ENCODE data around the gene EIF3I. TPM values are rescaled to one million over a fixed set of nuclear protein-coding genes. Genes with fewer than 3 reads are reported as not detected.

Gene EIF3I
- 100 to 1,000 TPM; 161 to 172 TPM for total RNA-seq

DNA sequence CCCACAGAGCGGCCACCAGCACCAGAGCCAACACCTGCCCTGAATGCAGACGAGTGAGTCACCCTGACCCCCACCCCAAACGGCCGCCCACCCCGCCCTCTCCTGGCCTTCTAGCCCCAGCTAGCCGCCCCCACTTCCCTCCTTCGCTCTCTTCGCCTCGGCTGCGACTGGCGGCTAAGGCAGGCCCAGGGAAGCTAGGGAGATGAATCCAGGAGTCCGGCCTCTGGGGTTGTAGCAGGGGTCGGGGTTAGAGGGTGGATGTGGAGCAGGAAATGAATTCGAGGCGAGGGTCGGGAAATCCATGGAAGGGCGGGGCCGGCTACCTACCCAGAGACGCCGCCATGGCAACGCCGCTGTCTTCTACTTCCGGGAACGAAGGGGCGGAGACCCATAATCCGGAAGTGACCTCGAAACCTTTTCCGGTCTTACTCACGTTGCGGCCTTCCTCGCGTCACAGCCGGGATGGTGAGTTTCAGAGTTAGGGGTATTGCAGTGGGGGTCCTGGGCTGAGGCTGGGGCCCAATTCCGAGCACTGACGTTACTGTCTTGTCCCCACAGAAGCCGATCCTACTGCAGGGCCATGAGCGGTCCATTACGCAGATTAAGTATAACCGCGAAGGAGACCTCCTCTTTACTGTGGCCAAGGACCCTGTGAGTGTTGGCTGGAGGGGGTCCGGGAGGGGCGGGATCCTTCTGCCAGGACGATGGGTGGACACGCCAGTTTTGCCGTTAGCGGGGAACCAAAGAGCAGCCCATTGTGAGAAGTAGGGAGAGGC is at the start of gene EIF3I, which contains the start of gene TMEM234:
Gene EIF3I, plus strand, starts transcription at position 428 of the 776 bp plus-strand sequence. Its CDS starts 35 bp downstream, at position 463.
Gene TMEM234, minus strand, starts transcription at position 374 of the 776 bp plus-strand sequence. Its CDS starts 31 bp downstream, at position 343.
- Mint-ChIP-seq H3K9me3 (no peaks in the 10 kb centered on the region), H3K27ac (peak within 1 kb of the TSS; percentile 94), H3K36me3 (ENCODE audit: low read depth) (peaks cover 28% of the 10 kb centered on the region), H3K4me1 (peaks cover 46% of the 10 kb centered on the region), H3K4me3 (peak within 1 kb of the TSS; percentile 97), H3K27me3 (no peaks in the 10 kb centered on the region)
- peak; percentile 93 for DNase-seq
- ChIA-PET POLR2A (interaction anchor here (0.8 to 3.5 kb wide), 12 partner anchors 17 to 126 kb away, joined by 3 to 14 read pairs (median 6); partner anchors contain the start of genes IQCC, LCK and TXLNA), CTCF (interaction anchor here (1.4 to 3.8 kb wide), 2 partner anchors 19 to 27 kb away, joined by 6 to 25 read pairs; partner anchors contain the start of gene LCK)

DNA sequence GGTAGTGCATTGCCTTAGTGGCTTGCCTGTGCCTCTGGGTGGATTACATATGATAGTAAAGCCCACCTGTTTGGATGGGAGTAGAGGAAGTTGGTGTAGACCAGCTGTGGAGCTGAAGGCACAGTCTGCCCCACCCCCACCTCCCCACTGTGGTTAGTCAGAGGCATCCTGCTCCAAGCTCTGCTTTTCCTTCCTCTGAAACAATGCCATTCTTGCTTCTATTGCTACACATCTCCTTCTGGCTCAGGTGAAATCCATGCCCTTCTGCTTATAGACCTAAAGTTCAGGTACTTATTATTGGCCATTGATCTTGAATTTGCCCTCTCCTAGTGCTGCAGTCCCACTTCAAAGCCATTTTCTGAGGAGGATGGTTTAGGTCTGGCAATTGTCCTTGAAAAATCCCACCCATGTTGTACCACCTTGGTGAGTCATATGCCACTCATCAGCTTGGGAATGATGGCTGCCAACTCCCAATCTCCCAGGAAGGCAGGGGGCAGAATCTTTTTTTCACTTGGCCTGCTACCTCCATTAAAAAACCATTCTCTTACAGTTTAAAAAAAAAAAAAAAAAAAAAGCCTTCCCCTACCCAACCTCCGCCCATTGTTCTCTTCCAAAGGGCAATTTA is 49.5 kb upstream of the EIF3I start:
- CTCF ChIA-PET: interaction anchor here (0.6 to 1.3 kb wide), 4 partner anchors 64 to 899 kb away, joined by 3 read pairs; partner anchors contain the start of gene FAM167B
- DNase-seq: no peak
- POLR2A ChIA-PET: no interaction called here
- Mint-ChIP-seq H3K36me3 (ENCODE audit: low read depth) (peaks cover 48% of the 10 kb centered on the region), H3K27me3 (no peaks in the 10 kb centered on the region), H3K9me3 (no peaks in the 10 kb centered on the region), H3K4me1 (peaks cover 12% of the 10 kb centered on the region), H3K27ac (peak overlapping the region; percentile 14), H3K4me3 (no peak overlapping the region)

DNA sequence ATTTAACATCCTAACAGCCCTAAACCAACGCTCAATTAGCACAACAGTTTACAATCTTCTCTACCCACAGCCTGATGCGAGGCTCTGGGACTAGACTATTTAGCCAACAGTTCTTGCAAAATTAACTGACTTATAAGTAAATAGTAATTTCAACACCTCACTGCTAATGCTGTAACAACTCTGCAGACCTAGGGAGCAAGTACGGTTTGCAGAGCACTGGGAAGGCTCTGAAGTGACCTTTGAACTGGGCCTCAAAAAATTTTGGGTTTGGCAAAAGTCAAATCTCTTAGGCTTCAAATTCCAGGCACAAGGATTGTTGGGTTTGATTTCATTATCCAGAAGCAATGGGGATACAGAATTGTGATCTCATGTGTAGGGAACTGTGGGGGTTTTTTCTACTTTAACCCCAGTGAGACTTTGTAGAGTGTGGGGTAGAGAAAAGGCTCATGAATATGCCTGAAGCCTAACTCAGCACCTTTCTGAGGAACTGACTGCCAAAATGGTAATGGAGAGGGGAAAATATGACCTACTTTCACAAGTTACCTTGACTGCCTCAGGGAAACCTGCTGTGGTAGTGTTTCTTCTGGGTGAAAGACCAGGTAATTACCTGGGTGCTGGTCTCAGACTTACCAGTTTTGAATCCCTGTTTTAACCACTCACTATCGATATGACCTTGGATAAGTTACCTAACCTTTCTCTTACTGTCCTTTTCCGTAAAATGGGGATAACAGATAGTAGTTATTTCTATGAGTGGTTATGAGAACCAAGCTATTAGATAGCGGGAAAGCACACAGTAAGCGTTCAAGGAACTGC is 43.6 kb upstream of the EIF3I start:
- peak overlapping the region; percentile 88 for H3K4me3 Mint-ChIP-seq
- H3K36me3 Mint-ChIP-seq (ENCODE audit: low read depth): peaks cover 39% of the 10 kb centered on the region
- no peaks in the 10 kb centered on the region for H3K27me3 Mint-ChIP-seq
- H3K4me1 Mint-ChIP-seq: peaks cover 33% of the 10 kb centered on the region
- ChIA-PET CTCF (interaction anchor here (0.7 to 3.5 kb wide), 4 partner anchors 38 to 112 kb away, joined by 3 to 15 read pairs (median 12); partner anchors contain the start of gene KPNA6), POLR2A (interaction anchor here (0.7 to 8.1 kb wide), 16 partner anchors 19 to 165 kb away, joined by 3 to 109 read pairs (median 8); partner anchors contain the start of genes CCDC28B, HDAC1, IQCC and KHDRBS1)
- H3K27ac Mint-ChIP-seq: peak overlapping the region; percentile 96
- H3K9me3 Mint-ChIP-seq: no peaks in the 10 kb centered on the region
- DNase-seq: no peak

DNA sequence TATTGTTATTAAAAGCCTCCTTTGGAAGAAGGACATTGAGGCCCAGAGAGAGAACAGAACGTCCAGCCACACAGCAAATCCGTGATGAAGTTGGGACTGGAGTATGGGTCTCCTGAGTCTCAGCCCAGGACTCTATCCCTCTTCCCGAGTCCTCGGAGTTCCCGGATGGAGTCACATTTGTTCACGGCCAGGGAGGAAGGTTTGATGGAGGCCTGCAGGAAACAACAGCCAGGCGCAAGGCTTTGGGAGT is 43.1 kb upstream of the EIF3I start:
- Mint-ChIP-seq H3K27me3 (no peaks in the 10 kb centered on the region), H3K9me3 (no peaks in the 10 kb centered on the region), H3K36me3 (ENCODE audit: low read depth) (peaks cover 43% of the 10 kb centered on the region), H3K4me1 (peaks cover 39% of the 10 kb centered on the region), H3K4me3 (peak overlapping the region; percentile 88), H3K27ac (peak overlapping the region; percentile 96)
- CTCF ChIA-PET: interaction anchor here (0.7 to 3.5 kb wide), 8 partner anchors 37 to 222 kb away, joined by 3 to 15 read pairs (median 4); partner anchors contain the start of gene KPNA6
- POLR2A ChIA-PET: interaction anchor here (0.7 to 8.1 kb wide), 19 partner anchors 9 to 165 kb away, joined by 3 to 109 read pairs (median 7); partner anchors contain the start of genes CCDC28B, HDAC1, IQCC and KHDRBS1
- no peak for DNase-seq

DNA sequence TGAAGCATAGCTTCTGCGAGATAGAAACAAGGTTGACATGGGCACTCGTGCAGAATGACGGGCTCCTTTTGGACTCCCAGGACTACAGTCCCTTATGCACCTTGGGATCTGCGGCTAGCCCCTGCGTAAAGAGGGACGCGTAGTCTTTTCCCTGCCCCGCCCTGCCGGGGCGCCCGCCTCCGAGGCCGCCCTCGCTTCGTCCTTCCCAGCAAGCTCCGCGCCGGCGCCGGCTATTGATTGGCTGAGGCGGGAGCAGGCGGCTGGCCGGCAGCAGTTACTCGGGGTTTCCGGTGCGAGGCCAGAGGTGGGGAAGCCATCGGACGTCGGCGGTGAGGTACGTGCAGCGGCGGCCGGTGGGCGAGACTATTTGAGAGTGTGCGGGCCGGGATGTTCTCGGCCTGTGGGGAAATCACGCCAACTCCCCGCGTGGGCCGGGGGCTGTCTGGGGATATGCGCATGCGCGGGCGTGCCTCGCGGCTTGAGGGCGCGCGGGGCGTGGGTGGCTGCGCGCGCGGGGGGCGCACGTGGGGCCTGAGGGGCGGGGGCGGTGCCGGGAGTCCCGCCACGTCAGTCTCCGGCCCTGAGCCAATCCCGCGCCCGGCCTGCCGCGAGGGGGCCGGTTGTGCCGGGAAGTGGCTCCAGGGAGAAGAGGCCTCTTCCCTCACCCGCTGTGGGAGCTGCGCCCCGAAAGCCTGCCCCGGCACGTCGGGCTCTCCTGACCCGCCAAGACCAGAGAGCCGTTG is 42.6 kb upstream of the EIF3I start, which contains the start of gene TXLNA:
Gene TXLNA, plus strand, starts transcription at position 233 of the 743 bp plus-strand sequence. CDS start 671 bp downstream, outside the sequence.
- Mint-ChIP-seq H3K4me3 (peak within 1 kb of the TSS; percentile 88), H3K27ac (peak within 1 kb of the TSS; percentile 96), H3K36me3 (ENCODE audit: low read depth) (peaks cover 44% of the 10 kb centered on the region), H3K9me3 (no peaks in the 10 kb centered on the region), H3K27me3 (no peaks in the 10 kb centered on the region), H3K4me1 (peaks cover 43% of the 10 kb centered on the region)
- CTCF ChIA-PET: interaction anchor here (0.7 to 3.5 kb wide), 11 partner anchors 26 to 222 kb away, joined by 3 to 15 read pairs (median 4); partner anchors contain the start of genes IQCC and KPNA6
- POLR2A ChIA-PET: interaction anchor here (0.6 to 8.1 kb wide), 25 partner anchors 9 to 639 kb away, joined by 3 to 109 read pairs (median 4); partner anchors contain the start of genes BSDC1, CCDC28B, HDAC1 and IQCC
- peak; percentile 92 for DNase-seq

DNA sequence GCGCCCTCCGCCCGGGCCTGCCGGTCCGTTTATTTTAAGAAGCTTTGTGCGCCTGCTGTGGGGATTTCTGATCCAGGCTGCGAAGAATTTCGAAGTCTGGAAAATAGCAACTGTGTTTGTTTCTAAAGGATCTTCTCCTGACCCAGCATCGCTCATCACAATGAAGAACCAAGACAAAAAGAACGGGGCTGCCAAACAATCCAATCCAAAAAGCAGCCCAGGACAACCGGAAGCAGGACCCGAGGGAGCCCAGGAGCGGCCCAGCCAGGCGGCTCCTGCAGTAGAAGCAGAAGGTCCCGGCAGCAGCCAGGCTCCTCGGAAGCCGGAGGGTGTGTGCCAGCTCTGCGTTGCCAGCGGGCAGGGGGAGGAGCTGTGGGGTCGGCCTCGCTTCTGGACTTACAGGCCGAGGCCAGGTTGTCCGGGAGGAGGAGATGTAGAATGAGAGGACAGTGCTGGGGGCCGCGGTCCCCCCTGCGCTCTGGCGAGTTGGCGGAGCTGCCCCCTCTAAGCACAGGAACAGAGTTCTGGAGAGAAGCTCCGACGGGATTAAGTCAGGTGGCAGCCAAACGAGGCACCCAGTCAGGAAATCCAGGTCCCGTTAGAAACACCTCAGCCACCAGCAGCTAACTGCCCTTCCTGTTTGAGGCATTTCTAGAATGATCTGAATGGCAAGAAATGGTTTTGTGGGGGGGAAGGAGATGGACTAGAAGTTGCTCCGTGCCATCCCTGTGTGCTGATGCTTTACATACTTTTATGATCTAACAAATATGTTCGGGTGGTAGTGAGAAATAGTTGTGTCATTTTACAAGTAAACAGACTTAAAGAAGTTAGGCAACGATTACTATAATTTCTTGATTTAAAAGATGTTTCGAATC is 41.8 kb upstream of the EIF3I start:
- Mint-ChIP-seq H3K9me3 (no peaks in the 10 kb centered on the region), H3K27ac (peak overlapping the region; percentile 88), H3K4me1 (peaks cover 49% of the 10 kb centered on the region), H3K27me3 (no peaks in the 10 kb centered on the region), H3K36me3 (ENCODE audit: low read depth) (peaks cover 50% of the 10 kb centered on the region), H3K4me3 (peak overlapping the region; percentile 88)
- DNase-seq: peak; percentile 51
- POLR2A ChIA-PET: interaction anchor here (0.6 to 8.1 kb wide), 18 partner anchors 12 to 638 kb away, joined by 3 to 109 read pairs (median 6); partner anchors contain the start of genes BSDC1, CCDC28B, HDAC1 and IQCC
- CTCF ChIA-PET: interaction anchor here (1.0 to 3.5 kb wide), 9 partner anchors 26 to 221 kb away, joined by 3 to 15 read pairs (median 4); partner anchors contain the start of genes IQCC and KPNA6

DNA sequence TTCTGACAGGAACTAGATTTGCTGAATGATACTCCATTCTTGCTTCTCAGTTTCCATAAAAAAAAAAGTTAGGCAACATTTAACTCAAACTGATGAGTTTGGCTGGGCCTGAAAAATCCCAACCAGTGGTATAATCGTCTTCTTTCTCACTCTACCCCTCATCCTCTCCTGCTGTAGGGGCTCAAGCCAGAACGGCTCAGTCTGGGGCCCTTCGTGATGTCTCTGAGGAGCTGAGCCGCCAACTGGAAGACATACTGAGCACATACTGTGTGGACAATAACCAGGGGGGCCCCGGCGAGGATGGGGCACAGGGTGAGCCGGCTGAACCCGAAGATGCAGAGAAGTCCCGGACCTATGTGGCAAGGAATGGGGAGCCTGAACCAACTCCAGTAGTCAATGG is 41.1 kb upstream of the EIF3I start:
- H3K9me3 Mint-ChIP-seq: no peaks in the 10 kb centered on the region
- peak overlapping the region; percentile 88 for H3K4me3 Mint-ChIP-seq
- ChIA-PET CTCF (interaction anchor here (1.3 to 3.5 kb wide), 4 partner anchors 35 to 73 kb away, joined by 6 to 15 read pairs (median 12); partner anchors contain the start of gene KPNA6), POLR2A (interaction anchor here (1.0 to 8.1 kb wide), 12 partner anchors 16 to 637 kb away, joined by 3 to 109 read pairs (median 10); partner anchors contain the start of genes CCDC28B, IQCC, KPNA6 and LCK)
- no peak for DNase-seq
- peaks cover 52% of the 10 kb centered on the region for H3K36me3 Mint-ChIP-seq (ENCODE audit: low read depth)
- peaks cover 54% of the 10 kb centered on the region for H3K4me1 Mint-ChIP-seq
- H3K27ac Mint-ChIP-seq: peak overlapping the region; percentile 88
- H3K27me3 Mint-ChIP-seq: no peaks in the 10 kb centered on the region

DNA sequence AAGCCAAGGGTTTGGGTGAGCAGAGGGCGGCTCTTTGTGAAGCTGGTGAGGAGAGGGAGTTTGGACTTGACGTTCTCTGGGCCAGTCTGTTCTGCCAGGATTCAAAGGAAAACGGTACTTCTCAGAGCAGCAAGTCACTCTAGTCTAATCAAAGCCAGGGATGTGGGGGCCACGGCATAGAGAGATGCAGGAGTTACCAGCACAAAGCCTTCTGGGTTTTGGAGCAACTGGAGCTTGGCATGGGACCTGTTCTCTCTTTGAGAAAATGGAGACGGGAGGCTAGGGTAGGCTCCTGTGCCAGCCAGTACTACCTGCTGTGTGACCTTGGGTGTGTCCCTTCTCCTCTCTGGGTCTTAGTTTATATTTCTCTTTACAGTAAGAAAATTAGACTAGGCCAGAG is 40.6 kb upstream of the EIF3I start:
- peaks cover 59% of the 10 kb centered on the region for H3K4me1 Mint-ChIP-seq
- CTCF ChIA-PET: interaction anchor here (0.8 to 3.5 kb wide), 3 partner anchors 67 to 73 kb away, joined by 3 to 15 read pairs (median 9); partner anchors contain the start of gene KPNA6
- H3K9me3 Mint-ChIP-seq: no peaks in the 10 kb centered on the region
- H3K36me3 Mint-ChIP-seq (ENCODE audit: low read depth): peaks cover 57% of the 10 kb centered on the region
- peak overlapping the region; percentile 88 for H3K27ac Mint-ChIP-seq
- POLR2A ChIA-PET: interaction anchor here (1.1 to 8.1 kb wide), 7 partner anchors 16 to 171 kb away, joined by 3 to 109 read pairs (median 19); partner anchors contain the start of genes CCDC28B, KPNA6, LCK and TMEM39B
- no peak for DNase-seq
- H3K27me3 Mint-ChIP-seq: no peaks in the 10 kb centered on the region
- peak overlapping the region; percentile 88 for H3K4me3 Mint-ChIP-seq

DNA sequence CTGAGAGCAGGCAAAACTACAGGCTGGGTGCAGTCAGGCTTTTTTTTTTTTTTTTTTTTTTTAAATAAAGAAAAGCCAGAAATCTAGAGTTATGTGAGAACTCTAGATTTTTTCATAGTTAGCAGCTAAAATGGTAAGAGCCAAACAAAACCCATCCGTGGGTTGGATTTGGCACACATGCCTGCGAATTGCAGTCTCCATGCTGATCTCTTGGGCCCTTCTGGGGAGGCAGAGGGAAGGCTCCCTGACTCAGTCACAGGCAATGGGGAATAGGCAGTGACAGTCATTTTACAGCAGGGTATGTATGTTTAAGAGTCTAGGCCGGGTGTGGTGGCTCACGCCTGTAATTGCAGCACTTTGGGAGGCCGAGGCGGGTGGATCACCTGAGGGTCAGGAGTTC is 40.1 kb upstream of the EIF3I start:
- peak overlapping the region; percentile 88 for H3K4me3 Mint-ChIP-seq
- H3K27me3 Mint-ChIP-seq: no peaks in the 10 kb centered on the region
- H3K27ac Mint-ChIP-seq: peak overlapping the region; percentile 88
- no peak for DNase-seq
- peaks cover 62% of the 10 kb centered on the region for H3K36me3 Mint-ChIP-seq (ENCODE audit: low read depth)
- H3K4me1 Mint-ChIP-seq: peaks cover 61% of the 10 kb centered on the region
- CTCF ChIA-PET: interaction anchor here (0.8 to 3.5 kb wide), 2 partner anchors 66 to 74 kb away, joined by 3 to 15 read pairs; partner anchors contain the start of gene KPNA6
- H3K9me3 Mint-ChIP-seq: no peaks in the 10 kb centered on the region
- POLR2A ChIA-PET: interaction anchor here (1.1 to 8.1 kb wide), 4 partner anchors 15 to 109 kb away, joined by 3 to 109 read pairs (median 15); partner anchors contain the start of genes CCDC28B and LCK

DNA sequence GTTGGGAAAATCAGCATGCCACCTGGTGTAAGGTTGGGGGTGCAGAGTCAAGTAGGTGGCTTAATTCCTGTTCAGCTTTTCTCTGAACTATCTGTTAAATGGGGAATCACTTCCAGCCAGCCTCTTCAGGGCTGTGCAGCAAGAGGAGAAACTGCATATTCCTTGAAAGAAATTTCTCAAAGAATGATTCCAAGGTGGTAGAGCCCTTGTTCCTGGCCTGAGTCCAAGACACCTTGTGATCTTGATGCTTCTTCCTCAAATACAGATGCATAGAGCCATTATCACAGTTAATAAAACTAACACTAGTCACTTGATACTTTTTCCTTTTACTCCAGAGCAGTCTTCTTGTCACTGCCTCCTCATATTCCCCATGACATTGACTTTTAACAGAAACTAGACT is 37.6 kb upstream of the EIF3I start:
- POLR2A ChIA-PET: interaction anchor here (1.5 to 8.1 kb wide), 2 partner anchors 13 to 171 kb away, joined by 3 to 109 read pairs; partner anchors contain the start of genes CCDC28B and KHDRBS1
- Mint-ChIP-seq H3K9me3 (no peaks in the 10 kb centered on the region), H3K36me3 (ENCODE audit: low read depth) (peaks cover 83% of the 10 kb centered on the region), H3K27ac (no peak overlapping the region), H3K4me1 (peaks cover 58% of the 10 kb centered on the region), H3K27me3 (no peaks in the 10 kb centered on the region), H3K4me3 (no peak overlapping the region)
- DNase-seq: no peak
- CTCF ChIA-PET: interaction anchor here (0.5 kb wide), 1 partner anchor 112 kb away, joined by 3 read pairs; the partner anchor contains the start of gene TMEM39B
